Measurements from ENCODE around the gene PRSS21.

Gene PRSS21

DNA sequence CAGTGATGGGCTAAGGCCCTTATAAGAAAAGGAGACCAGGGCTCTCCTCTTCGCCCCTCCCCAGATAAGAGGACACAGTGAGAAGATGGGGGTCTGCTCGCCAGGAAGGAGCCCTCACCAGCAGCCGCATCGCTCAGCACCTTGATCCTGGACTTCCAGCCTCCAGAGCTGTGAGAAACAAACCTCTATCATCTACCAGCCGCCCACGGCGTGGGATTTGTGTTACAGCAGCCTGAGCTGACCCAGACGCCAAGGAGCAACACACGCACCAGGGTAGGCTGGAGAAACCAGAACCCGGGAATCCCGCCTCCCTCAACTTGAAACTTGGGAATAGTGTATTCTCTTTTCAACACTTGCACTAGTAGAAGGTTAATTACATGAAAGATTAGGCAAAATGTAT is 8.9 kb downstream of the PRSS21 start:
- Histone ChIP-seq H3K9me3 (ENCODE audit: control insufficient read depth, insufficient read depth, low read length) (no peaks in the 10 kb centered on the region), H3K27me3 (ENCODE audit: control insufficient read depth, low read length) (no peaks in the 10 kb centered on the region), H3K79me2 (ENCODE audit: control insufficient read depth, low read length) (no peaks in the 10 kb centered on the region), H3F3A (ENCODE audit: control insufficient read depth, insufficient read depth) (no peaks in the 10 kb centered on the region), H3K4me1 (ENCODE audit: control insufficient read depth, low read length) (no peaks in the 10 kb centered on the region), H3K4me3 (ENCODE audit: low read length) (no peak overlapping the region), H3K36me3 (ENCODE audit: control insufficient read depth, low read length) (no peaks in the 10 kb centered on the region), H3K4me2 (ENCODE audit: low read length) (no peak overlapping the region), H4K20me1 (ENCODE audit: control insufficient read depth, insufficient read depth, low read depth, low read length) (no peaks in the 10 kb centered on the region), H3K9me2 (replicated peaks; ENCODE audit: control insufficient read depth, low read length) (no peaks in the 10 kb centered on the region), H3K27ac (ENCODE audit: low read depth, low read length) (no peak overlapping the region)
- no peak for TF ChIP-seq EZH2phosphoT487 (IDR thresholded peaks at IDR 0.05; ENCODE audit: borderline replicate concordance, low read length)
- TF ChIP-seq, protein P1, sequence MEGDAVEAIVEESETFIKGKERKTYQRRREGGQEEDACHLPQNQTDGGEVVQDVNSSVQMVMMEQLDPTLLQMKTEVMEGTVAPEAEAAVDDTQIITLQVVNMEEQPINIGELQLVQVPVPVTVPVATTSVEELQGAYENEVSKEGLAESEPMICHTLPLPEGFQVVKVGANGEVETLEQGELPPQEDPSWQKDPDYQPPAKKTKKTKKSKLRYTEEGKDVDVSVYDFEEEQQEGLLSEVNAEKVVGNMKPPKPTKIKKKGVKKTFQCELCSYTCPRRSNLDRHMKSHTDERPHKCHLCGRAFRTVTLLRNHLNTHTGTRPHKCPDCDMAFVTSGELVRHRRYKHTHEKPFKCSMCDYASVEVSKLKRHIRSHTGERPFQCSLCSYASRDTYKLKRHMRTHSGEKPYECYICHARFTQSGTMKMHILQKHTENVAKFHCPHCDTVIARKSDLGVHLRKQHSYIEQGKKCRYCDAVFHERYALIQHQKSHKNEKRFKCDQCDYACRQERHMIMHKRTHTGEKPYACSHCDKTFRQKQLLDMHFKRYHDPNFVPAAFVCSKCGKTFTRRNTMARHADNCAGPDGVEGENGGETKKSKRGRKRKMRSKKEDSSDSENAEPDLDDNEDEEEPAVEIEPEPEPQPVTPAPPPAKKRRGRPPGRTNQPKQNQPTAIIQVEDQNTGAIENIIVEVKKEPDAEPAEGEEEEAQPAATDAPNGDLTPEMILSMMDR (IDR thresholded peaks at IDR 0.05; ENCODE audit: low read depth, low read length, poor library complexity, severe bottlenecking) = no peak

- Histone ChIP-seq H3K9me3 (ENCODE audit: control insufficient read depth, insufficient read depth, low read length) (no peaks in the 10 kb centered on the region), H3K27ac (ENCODE audit: low read depth, low read length) (no peak overlapping the region), H3F3A (ENCODE audit: control insufficient read depth, insufficient read depth) (no peaks in the 10 kb centered on the region), H3K4me1 (ENCODE audit: control insufficient read depth, low read length) (no peaks in the 10 kb centered on the region), H3K27me3 (ENCODE audit: control insufficient read depth, low read length) (no peaks in the 10 kb centered on the region), H3K4me2 (ENCODE audit: low read length) (no peak overlapping the region), H4K20me1 (ENCODE audit: control insufficient read depth, insufficient read depth, low read depth, low read length) (no peaks in the 10 kb centered on the region), H3K79me2 (ENCODE audit: control insufficient read depth, low read length) (no peaks in the 10 kb centered on the region), H3K4me3 (ENCODE audit: low read length) (no peak overlapping the region), H3K9me2 (replicated peaks; ENCODE audit: control insufficient read depth, low read length) (no peaks in the 10 kb centered on the region), H3K36me3 (ENCODE audit: control insufficient read depth, low read length) (no peaks in the 10 kb centered on the region)
- no peak for TF ChIP-seq EZH2phosphoT487 (IDR thresholded peaks at IDR 0.05; ENCODE audit: borderline replicate concordance, low read length)
- TF ChIP-seq, protein P1 (IDR thresholded peaks at IDR 0.05; ENCODE audit: low read depth, low read length, poor library complexity, severe bottlenecking) = no peak
Measured at GRCh38 chr16:2826591-2827373, 9.7 kb downstream of the PRSS21 start.

DNA sequence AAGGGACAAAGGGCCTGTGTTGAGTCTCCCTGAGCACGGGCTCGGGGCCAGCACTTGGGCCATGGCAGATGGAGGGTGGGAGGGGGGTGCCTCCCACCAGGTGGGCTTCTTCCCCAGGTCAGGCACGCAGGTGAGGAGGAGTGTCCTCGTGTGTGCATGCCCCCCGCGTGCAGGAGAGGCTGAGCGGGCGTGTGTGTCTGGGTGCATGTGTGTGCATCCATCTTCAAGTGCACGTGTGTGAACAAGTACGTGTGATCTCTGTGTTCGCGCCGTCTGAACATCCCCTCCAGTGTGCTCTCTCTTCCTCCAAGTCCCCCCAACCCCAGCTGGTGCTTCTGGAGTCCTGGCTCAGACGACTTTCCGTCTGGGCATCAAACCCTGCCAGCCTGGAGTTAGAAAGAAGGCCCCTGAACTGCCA is 10.3 kb downstream of the PRSS21 start:
- Histone ChIP-seq H4K20me1 (ENCODE audit: control insufficient read depth, insufficient read depth, low read depth, low read length) (no peaks in the 10 kb centered on the region), H3K9me3 (ENCODE audit: control insufficient read depth, insufficient read depth, low read length) (no peaks in the 10 kb centered on the region), H3K27me3 (ENCODE audit: control insufficient read depth, low read length) (no peaks in the 10 kb centered on the region), H3K4me3 (ENCODE audit: low read length) (no peak overlapping the region), H3K4me1 (ENCODE audit: control insufficient read depth, low read length) (no peaks in the 10 kb centered on the region), H3K79me2 (ENCODE audit: control insufficient read depth, low read length) (no peaks in the 10 kb centered on the region), H3K4me2 (ENCODE audit: low read length) (no peak overlapping the region), H3K9me2 (replicated peaks; ENCODE audit: control insufficient read depth, low read length) (no peaks in the 10 kb centered on the region), H3K27ac (ENCODE audit: low read depth, low read length) (no peak overlapping the region), H3K36me3 (ENCODE audit: control insufficient read depth, low read length) (no peaks in the 10 kb centered on the region), H3F3A (ENCODE audit: control insufficient read depth, insufficient read depth) (no peaks in the 10 kb centered on the region)
- TF ChIP-seq, protein P1 (IDR thresholded peaks at IDR 0.05; ENCODE audit: low read depth, low read length, poor library complexity, severe bottlenecking) = no peak
- no peak for TF ChIP-seq EZH2phosphoT487 (IDR thresholded peaks at IDR 0.05; ENCODE audit: borderline replicate concordance, low read length)

Measured in DOHH2 (cell line).